ENCODE data around the gene ZNF300. TPM values are rescaled to one million over a fixed set of nuclear protein-coding genes. Genes with fewer than 3 reads are reported as not detected.
A peak's percentile ranks its signal among the peaks of the same experiment; 100 is the strongest.
"Not testable (repeated sequence)": the region's sequence is repeated elsewhere in the genome, so short reads cannot be mapped to it uniquely, and the experiment has no call there.

Gene ZNF300
- total and polyA plus RNA-seq, 4 donors = 0.28 to 0.84 (median 0.56) TPM

DNA sequence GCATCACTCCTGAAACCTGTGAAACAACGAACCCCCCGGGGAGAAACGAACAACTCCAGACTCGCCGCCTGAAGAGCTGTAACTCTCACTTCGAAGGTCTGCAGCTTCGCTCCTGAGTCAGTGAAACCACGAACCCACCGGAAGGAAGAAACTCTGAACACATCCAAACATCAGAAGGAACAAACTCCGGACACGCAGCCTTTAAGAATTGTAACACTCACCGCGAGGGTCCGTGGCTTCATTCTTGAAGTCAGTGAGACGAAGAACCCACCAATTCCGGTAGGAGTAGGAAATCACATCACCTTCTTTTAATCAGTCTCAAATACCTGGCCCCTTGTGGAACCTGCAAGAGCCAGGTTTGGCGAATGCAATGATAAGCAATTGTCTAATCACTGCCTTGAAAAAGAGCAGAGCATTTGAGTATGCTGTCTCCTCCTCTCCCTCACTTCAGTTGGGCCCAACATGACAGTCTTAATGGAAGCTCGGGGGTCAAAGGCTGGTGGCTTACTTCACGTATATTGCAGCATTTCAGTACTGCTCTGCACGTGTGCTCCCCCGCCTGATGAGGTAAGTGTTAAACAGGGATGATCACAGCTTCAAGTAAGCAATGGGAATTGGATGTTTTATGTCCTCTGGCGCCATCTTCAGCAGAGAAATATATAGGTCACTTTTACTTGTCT lies 58.0 kb downstream of the ZNF300 start (continued):
- TF ChIP-seq, protein P1, sequence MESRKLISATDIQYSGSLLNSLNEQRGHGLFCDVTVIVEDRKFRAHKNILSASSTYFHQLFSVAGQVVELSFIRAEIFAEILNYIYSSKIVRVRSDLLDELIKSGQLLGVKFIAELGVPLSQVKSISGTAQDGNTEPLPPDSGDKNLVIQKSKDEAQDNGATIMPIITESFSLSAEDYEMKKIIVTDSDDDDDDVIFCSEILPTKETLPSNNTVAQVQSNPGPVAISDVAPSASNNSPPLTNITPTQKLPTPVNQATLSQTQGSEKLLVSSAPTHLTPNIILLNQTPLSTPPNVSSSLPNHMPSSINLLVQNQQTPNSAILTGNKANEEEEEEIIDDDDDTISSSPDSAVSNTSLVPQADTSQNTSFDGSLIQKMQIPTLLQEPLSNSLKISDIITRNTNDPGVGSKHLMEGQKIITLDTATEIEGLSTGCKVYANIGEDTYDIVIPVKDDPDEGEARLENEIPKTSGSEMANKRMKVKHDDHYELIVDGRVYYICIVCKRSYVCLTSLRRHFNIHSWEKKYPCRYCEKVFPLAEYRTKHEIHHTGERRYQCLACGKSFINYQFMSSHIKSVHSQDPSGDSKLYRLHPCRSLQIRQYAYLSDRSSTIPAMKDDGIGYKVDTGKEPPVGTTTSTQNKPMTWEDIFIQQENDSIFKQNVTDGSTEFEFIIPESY (IDR thresholded peaks at IDR 0.05) = no peak
- no peak for TF ChIP-seq SP1 (IDR thresholded peaks at IDR 0.05)

GRCh38 chr5:150846308-150846653 lies 58.5 kb downstream of the ZNF300 start, which contains the start of gene IRGM:
Gene IRGM (plus strand): TSS chr5:150846521. CDS start chr5:150848124, 1,603 bp downstream.
- H3K27ac ChIP-seq (ENCODE audit: low read depth in 1 of 2, low read length in 2 of 2); H3K9me3 ChIP-seq (ENCODE audit: control insufficient read depth in 4 of 4, low read length in 3 of 4); DNase-seq (ENCODE audit: low spot score); H3K4me1 ChIP-seq (ENCODE audit: control insufficient read depth in 4 of 4, insufficient read depth in 4 of 4, low read length in 3 of 4); H3K36me3 ChIP-seq (ENCODE audit: control insufficient read depth in 4 of 4, insufficient read depth in 3 of 4, low read depth in 1 of 4, low read length in 3 of 4); H3K27me3 ChIP-seq (ENCODE audit: control insufficient read depth in 4 of 4, insufficient read depth in 4 of 4, low read length in 3 of 4); H3K4me3 ChIP-seq (ENCODE audit: low read depth in 1 of 3, low read length in 3 of 3): not testable (repeated sequence)
- WGBS = 80% methylated on average over 3 of the region's 3 CpGs
- peak within 1 kb of the TSS in 1 of 2 donors; percentile 41 for H3K9ac ChIP-seq (ENCODE audit: low read depth in 1 of 2, low read length in 2 of 2)

- H3K27me3 ChIP-seq (ENCODE audit: control insufficient read depth in 4 of 4, insufficient read depth in 4 of 4, low read length in 3 of 4); H3K9ac ChIP-seq (ENCODE audit: low read depth in 1 of 2, low read length in 2 of 2); H3K9me3 ChIP-seq (ENCODE audit: control insufficient read depth in 4 of 4, low read length in 3 of 4); DNase-seq (ENCODE audit: low spot score); H3K27ac ChIP-seq (ENCODE audit: low read depth in 1 of 2, low read length in 2 of 2); H3K4me1 ChIP-seq (ENCODE audit: control insufficient read depth in 4 of 4, insufficient read depth in 4 of 4, low read length in 3 of 4); H3K4me3 ChIP-seq (ENCODE audit: low read depth in 1 of 3, low read length in 3 of 3); H3K36me3 ChIP-seq (ENCODE audit: control insufficient read depth in 4 of 4, insufficient read depth in 3 of 4, low read depth in 1 of 4, low read length in 3 of 4): not testable (repeated sequence)
- WGBS = 97% methylated on average over 32 of the region's 32 CpGs
These were observed 59.5 kb downstream of the ZNF300 start for GRCh38 chr5:150845185-150845859.

Other genes starting within 250 kb of the ZNF300 start
- gene MYOZ3, start 243.7 kb downstream of the ZNF300 start, total RNA-seq = under 1 TPM in 1 of 2 donors, not detected in 1; 0.09 TPM
- under 1 TPM; 0.03 to 0.04 TPM for gene MYOZ3, start 243.7 kb downstream of the ZNF300 start, polyA plus RNA-seq
- gene RBM22, start 203.9 kb downstream of the ZNF300 start, total RNA-seq = 10 to 100 TPM; 13.7 to 19.7 TPM
- 10 to 100 TPM; 10.7 to 10.9 TPM for gene RBM22, start 203.9 kb downstream of the ZNF300 start, polyA plus RNA-seq
- gene DCTN4, start 146.0 kb downstream of the ZNF300 start, total RNA-seq = 10 to 100 TPM; 28.6 to 29.6 TPM
- 10 to 100 TPM; 10.3 to 11.8 TPM for gene DCTN4, start 146.0 kb downstream of the ZNF300 start, polyA plus RNA-seq
- gene SMIM3, start 126.2 kb downstream of the ZNF300 start, total RNA-seq = 1 to 10 TPM; 3.9 to 5.7 TPM
- 1 to 10 TPM; 3.0 to 3.3 TPM for gene SMIM3, start 126.2 kb downstream of the ZNF300 start, polyA plus RNA-seq
- gene IRGM, start 58.5 kb downstream of the ZNF300 start, total RNA-seq = under 1 TPM in 1 of 2 donors, not detected in 1; 0.08 TPM
- gene IRGM, start 58.5 kb downstream of the ZNF300 start, polyA plus RNA-seq = under 1 TPM in 1 of 2 donors, not detected in 1; 0.02 TPM
- gene GPX3, start 115.6 kb upstream of the ZNF300 start, total RNA-seq = 100 to 1,000 TPM in 1 of 2 donors, 10 to 100 TPM in 1; 72.9 to 156 TPM
- 100 to 1,000 TPM; 318 to 878 TPM for gene GPX3, start 115.6 kb upstream of the ZNF300 start, polyA plus RNA-seq
- gene TNIP1, start 176.1 kb upstream of the ZNF300 start, total RNA-seq = 100 to 1,000 TPM in 1 of 2 donors, 10 to 100 TPM in 1; 50.9 to 101 TPM
- 10 to 100 TPM; 33.2 to 45.1 TPM for gene TNIP1, start 176.1 kb upstream of the ZNF300 start, polyA plus RNA-seq